HL-60 (cell line): ENCODE measurements around the gene ATP11A.

Experiments
- TF ChIP-seq, protein P1 (sequence below): IDR thresholded peaks from one replicate; pipeline ENCODE4 v1.5.1; 2011; ENCODE audit warnings: low read length, control low read depth, inconsistent platforms; ENCODE audit not compliant: insufficient read depth
- TF ChIP-seq, protein P2 (sequence below): IDR thresholded peaks from 2 replicates; pipeline ENCODE4 v1.6.1; 2012; ENCODE audit warnings: low read depth; ENCODE audit not compliant: insufficient replicate concordance

DNA sequence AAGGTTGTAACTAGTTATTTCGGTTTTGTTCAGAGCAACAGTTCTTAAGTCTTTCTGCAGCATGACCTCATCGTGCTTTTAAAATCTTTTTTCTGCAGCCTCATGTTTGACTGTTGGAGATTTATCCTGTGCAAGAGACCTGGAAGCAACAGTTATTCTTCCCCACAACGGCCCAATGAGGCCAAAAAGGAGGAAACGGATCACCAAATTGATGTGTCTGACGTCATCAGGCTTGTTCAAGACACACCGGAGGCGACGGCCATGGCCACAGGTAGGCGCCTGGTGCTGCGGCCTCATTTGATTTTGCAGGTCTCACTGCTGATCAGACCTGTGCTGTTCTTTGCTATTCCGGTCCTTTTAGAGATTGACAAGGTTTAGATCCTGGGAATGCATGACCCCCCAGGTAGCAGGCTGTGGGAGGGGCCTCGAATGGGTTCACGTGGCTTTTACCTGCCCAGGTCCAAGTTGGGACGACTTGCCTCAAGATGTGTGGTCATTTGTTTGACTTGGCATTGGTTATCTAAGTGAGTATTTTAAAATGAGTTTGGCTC is 212.3 kb downstream of the ATP11A start:
- TF ChIP-seq, protein P1, sequence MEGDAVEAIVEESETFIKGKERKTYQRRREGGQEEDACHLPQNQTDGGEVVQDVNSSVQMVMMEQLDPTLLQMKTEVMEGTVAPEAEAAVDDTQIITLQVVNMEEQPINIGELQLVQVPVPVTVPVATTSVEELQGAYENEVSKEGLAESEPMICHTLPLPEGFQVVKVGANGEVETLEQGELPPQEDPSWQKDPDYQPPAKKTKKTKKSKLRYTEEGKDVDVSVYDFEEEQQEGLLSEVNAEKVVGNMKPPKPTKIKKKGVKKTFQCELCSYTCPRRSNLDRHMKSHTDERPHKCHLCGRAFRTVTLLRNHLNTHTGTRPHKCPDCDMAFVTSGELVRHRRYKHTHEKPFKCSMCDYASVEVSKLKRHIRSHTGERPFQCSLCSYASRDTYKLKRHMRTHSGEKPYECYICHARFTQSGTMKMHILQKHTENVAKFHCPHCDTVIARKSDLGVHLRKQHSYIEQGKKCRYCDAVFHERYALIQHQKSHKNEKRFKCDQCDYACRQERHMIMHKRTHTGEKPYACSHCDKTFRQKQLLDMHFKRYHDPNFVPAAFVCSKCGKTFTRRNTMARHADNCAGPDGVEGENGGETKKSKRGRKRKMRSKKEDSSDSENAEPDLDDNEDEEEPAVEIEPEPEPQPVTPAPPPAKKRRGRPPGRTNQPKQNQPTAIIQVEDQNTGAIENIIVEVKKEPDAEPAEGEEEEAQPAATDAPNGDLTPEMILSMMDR = no peak
- TF ChIP-seq, protein P2, sequence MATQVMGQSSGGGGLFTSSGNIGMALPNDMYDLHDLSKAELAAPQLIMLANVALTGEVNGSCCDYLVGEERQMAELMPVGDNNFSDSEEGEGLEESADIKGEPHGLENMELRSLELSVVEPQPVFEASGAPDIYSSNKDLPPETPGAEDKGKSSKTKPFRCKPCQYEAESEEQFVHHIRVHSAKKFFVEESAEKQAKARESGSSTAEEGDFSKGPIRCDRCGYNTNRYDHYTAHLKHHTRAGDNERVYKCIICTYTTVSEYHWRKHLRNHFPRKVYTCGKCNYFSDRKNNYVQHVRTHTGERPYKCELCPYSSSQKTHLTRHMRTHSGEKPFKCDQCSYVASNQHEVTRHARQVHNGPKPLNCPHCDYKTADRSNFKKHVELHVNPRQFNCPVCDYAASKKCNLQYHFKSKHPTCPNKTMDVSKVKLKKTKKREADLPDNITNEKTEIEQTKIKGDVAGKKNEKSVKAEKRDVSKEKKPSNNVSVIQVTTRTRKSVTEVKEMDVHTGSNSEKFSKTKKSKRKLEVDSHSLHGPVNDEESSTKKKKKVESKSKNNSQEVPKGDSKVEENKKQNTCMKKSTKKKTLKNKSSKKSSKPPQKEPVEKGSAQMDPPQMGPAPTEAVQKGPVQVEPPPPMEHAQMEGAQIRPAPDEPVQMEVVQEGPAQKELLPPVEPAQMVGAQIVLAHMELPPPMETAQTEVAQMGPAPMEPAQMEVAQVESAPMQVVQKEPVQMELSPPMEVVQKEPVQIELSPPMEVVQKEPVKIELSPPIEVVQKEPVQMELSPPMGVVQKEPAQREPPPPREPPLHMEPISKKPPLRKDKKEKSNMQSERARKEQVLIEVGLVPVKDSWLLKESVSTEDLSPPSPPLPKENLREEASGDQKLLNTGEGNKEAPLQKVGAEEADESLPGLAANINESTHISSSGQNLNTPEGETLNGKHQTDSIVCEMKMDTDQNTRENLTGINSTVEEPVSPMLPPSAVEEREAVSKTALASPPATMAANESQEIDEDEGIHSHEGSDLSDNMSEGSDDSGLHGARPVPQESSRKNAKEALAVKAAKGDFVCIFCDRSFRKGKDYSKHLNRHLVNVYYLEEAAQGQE = no peak
